Mammary epithelial cell (primary cell): ENCODE measurements around the gene ANKRD33B.

Source experiments
- EZH2 ChIP-seq: IDR thresholded peaks from 2 replicates; pipeline ENCODE4 v1.6.1; 2012; ENCODE audit warnings: low read length, inconsistent platforms, borderline replicate concordance
- TF ChIP-seq, protein P1 (sequence below), 2 donors: IDR thresholded peaks in 1 of 2; conservative IDR thresholded peaks in 1 of 2; 2 replicates each; pipeline ENCODE4 v1.5.1; 2011 to 2012; ENCODE audit warnings: inconsistent platforms in 2 of 2, low read length in 2 of 2, mild to moderate bottlenecking in 2 of 2, control low read depth in 1 of 2, low read depth in 1 of 2; ENCODE audit not compliant: insufficient read depth in 1 of 2; ENCODE audit errors: extremely low read depth in 1 of 2

DNA sequence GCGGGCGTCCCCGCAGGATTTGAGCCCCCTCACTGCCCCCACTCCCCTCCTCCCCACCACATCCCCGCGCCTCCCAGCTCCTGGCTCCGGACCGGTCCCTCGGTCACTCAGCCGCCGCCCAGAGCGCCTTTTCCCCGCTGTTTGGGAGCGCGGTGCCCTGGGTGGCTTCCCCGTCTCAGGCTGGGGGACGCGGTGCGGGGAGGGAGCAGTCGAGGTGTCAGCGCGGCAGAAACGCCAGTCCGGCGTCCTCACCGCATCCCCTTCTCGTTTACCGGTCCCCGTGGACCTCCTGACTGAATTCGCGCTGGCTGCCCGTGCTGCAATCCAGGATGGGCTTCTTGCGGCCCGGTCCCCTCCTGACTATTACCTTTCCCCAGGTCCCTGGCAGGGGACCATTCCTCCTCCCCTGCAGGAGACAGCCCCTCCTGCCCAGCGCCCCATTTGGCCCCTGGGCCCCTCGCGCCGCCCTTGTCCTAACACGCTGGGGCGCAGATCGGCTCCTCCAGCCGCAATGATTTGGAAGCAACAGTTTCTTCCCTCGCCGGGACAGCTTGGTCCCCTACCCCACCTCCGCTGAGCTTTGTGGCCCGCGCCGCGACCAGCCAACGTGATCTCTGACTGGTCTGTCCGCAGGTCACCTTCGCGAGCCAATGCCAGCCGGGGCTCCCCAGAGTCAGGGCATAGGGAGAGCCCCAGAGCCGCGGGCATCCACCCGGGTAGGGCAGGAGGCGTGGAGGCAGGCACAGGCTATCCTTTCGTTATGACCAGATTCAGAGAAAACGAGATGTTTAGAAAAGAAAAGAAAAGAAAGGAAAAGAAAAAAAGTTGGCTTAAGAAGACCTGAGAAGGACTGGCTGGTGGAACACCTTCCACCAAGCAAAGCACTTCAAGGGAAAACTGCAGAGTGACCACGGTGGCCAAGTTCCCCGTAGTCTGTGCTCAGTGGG lies 1.2 kb downstream of the ANKRD33B start:
- no peak for TF ChIP-seq EZH2
- TF ChIP-seq, protein P1, sequence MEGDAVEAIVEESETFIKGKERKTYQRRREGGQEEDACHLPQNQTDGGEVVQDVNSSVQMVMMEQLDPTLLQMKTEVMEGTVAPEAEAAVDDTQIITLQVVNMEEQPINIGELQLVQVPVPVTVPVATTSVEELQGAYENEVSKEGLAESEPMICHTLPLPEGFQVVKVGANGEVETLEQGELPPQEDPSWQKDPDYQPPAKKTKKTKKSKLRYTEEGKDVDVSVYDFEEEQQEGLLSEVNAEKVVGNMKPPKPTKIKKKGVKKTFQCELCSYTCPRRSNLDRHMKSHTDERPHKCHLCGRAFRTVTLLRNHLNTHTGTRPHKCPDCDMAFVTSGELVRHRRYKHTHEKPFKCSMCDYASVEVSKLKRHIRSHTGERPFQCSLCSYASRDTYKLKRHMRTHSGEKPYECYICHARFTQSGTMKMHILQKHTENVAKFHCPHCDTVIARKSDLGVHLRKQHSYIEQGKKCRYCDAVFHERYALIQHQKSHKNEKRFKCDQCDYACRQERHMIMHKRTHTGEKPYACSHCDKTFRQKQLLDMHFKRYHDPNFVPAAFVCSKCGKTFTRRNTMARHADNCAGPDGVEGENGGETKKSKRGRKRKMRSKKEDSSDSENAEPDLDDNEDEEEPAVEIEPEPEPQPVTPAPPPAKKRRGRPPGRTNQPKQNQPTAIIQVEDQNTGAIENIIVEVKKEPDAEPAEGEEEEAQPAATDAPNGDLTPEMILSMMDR (conservative IDR thresholded peaks at IDR 0.05 in 1 of 2, IDR thresholded peaks at IDR 0.05 in 1 of 2; ENCODE audit: extremely low read depth in 1 of 2, insufficient read depth in 1 of 2, low read depth in 1 of 2, low read length in 2 of 2) = no peak
